Aorta (tissue), 5 donors: ENCODE data around the gene TMEM132D. TPM values are rescaled to one million over a fixed set of nuclear protein-coding genes. Genes with fewer than 3 reads are reported as not detected.
"Not testable (repeated sequence)": the region's sequence is repeated elsewhere in the genome, so short reads cannot be mapped to it uniquely, and the experiment has no call there.

Experiments used
- ATAC-seq: fragments of 200-7000 bp; cut with Tn5 transposase; one replicate; pipeline ENCODE4 v1.9.1; 2022; ENCODE audit warnings: moderate library complexity; ENCODE audit not compliant: low FRiP score
- DNase-seq, 2 donors: peaks; one replicate each; pipeline ENCODE4 v3.0.0-alpha.2; 2020
- H3K27ac ChIP-seq, 2 donors: one replicate each; pipeline ENCODE4 v1.5.1; 2013; ENCODE audit warnings: low read length in 2 of 2, mild to moderate bottlenecking in 2 of 2, moderate library complexity in 2 of 2, control low read depth in 1 of 2, inconsistent platforms in 1 of 2, low read depth in 1 of 2
- H3K27me3 ChIP-seq, 2 donors: one replicate each; pipeline ENCODE4 v1.6.1; 2013; ENCODE audit warnings: control low read depth in 1 of 2, low read length in 1 of 2, mild to moderate bottlenecking in 1 of 2, moderate library complexity in 1 of 2; ENCODE audit not compliant: insufficient read depth in 2 of 2, control insufficient read depth in 1 of 2
- H3K36me3 ChIP-seq, 2 donors: one replicate each; pipeline ENCODE4 v1.6.1; 2013; ENCODE audit warnings: control low read depth in 1 of 2, low read length in 1 of 2, mild to moderate bottlenecking in 1 of 2; ENCODE audit not compliant: insufficient read depth in 2 of 2, control insufficient read depth in 1 of 2
- H3K4me1 ChIP-seq, 2 donors: one replicate each; pipeline ENCODE4 v1.6.1; 2013; ENCODE audit warnings: low read length in 2 of 2, control low read depth in 1 of 2, mild to moderate bottlenecking in 1 of 2, moderate library complexity in 1 of 2; ENCODE audit not compliant: insufficient read depth in 2 of 2, control insufficient read depth in 1 of 2
- H3K4me3 ChIP-seq, 2 donors: one replicate each; pipeline ENCODE4 v1.5.1; 2013; ENCODE audit warnings: low read length in 2 of 2, control low read depth in 1 of 2, mild to moderate bottlenecking in 1 of 2
- H3K9me3 ChIP-seq: one replicate; pipeline ENCODE4 v1.6.1; 2013; ENCODE audit warnings: mild to moderate bottlenecking, low read length; ENCODE audit not compliant: control insufficient read depth
- WGBS, 2 donors: extraction: QIAGEN DNeasy Blood & Tissue Kit; methylation state at CpG; one replicate each; pipeline ENCODE4 v1.1.7; 2013; 5-methylcytosine and 5-hydroxymethylcytosine counted together
- intact Hi-C, 2 donors: fragments of 100-400 bp; cut with DNase I; formaldehyde crosslinking; loops; one replicate each; pipeline versions ENCODE4 v1.14.2 to v1.15.0; 2022
- polyA plus RNA-seq, 2 donors: library from polyadenylated mRNA; stranded (reverse); fragments of 200-250 nt; gene quantifications; one replicate each; pipeline ENCODE4 v1.2.3, GENCODE V29; 2013
- total RNA-seq, 2 donors: library from RNA; stranded (reverse); fragmentation: NEBNext Ultra II Directional; extraction: Animal tissue kit (Norgen Biotek cat#: 25700); gene quantifications; one replicate each; pipeline ENCODE4 v1.2.1, GENCODE V29; 2021
- donor health status: healthy with polysubstance abuse.
- donor health status: Bipolar disorder and iron deficiency.
- donor health status: DM: no; HTN: no; CAD: no.
- donor health status: DM: no; HTN: no; CAD: no.
- donor health status: DM: yes; HTN: yes; CAD: no.

TMEM132D gene
- total and polyA plus RNA-seq, 4 donors, result not detected

DNA sequence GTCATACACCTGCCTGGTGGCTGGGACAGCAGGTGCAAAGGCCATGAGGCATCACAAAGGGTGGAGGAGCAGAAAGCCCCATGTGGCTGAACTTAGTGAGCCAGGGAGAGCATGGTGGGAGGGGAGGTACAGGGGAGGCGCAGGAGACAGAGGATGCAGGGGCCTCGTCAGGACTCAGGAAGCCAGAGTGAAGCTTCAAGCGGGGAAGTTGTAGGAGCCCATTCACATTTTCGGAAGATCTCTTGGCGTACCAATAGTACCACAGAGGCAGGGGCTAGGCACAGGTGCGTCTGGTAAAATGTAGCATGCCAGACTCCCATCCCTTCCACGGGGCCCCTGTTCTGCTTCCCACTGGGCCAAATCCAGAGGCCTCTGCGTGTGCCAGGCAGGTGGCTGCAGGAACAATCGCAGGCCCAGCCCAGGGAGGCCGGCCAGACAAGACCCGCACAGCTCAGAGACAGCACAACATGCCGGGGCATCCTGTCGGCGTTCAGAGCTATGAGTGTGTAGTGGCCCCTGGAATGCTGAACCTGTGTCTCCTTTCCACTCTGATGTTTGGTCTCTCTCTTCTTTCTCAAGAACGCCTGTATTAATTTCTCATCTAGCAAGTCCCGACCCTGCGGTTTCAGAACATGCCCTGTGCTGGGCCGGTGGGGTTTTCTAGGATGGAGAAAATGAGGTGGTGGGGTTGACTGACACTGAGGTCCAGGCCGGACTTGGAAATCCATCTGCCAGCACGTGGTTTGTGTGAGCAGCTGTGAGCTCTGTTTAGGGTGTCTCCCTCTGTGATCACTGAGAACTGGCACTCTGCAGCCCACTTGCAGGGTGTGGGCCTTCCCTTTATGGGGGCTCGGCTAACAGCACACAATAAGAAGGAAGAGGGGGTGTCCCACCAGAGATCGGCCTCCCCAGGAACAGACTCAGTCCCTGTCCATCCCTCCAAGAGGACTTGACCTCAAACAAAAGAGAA lies 5.5 kb upstream of the TMEM132D start:
- intact Hi-C loops, result no loop called here
- H3K4me3 ChIP-seq, result no peak overlapping the region
- H3K4me1 ChIP-seq, result no peaks in the 10 kb centered on the region
- no peaks in the 10 kb centered on the region for H3K27me3 ChIP-seq
- no peak overlapping the region for H3K27ac ChIP-seq
- 77 to 78% methylated on average over 22 of the region's 22 CpGs for WGBS, 2 donors
- DNase-seq (no peak), ATAC-seq (peak; percentile 39)
- no peaks in the 10 kb centered on the region for H3K9me3 ChIP-seq
- no peaks in the 10 kb centered on the region for H3K36me3 ChIP-seq

DNA sequence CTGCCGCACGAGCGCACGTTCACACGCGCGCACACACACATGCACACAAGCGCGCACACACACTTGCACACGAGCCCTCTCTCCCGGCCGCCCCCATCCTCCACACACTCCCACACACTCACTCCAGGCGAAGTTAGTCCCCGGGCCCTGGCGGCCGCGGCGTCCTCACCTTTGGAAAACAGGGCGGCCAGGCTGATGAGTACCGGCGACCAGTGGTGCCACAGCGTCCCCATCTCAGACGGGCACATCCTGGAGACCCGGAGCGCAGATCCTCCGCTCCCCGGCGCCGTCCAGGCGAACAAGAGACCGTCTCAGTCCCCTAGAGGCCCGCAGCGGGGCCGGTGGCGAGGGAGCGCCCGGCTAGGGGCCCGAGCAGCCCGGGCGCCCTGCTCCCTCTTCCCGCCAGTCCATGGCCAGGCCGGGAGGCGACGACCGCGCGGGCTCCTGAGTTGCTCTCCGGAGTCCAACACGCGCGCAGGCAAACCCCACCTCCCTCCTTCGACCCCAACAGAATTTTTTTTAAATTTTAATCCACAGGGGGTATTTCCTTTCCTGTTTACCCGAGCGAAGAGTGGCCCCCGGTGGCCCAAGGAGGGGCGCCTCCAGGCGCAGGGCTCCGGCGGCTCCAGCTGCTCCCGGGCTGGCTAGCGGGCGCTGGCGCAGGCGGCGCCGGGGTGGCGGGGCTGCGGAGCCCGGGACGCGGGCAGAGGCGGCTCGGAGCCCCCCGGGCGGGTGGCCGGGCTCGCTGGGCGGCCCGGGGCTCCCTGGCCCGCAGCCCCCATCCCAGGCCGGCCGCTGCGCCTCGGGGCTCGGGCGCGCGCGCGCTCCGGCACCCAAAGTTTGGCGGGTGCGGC lies 506 bp downstream of the TMEM132D start:
- intact Hi-C loops, result no loop called here
- H3K27me3 ChIP-seq, result no peaks in the 10 kb centered on the region

GRCh38 chr12:129902371-129903091 lies 1.3 kb downstream of the TMEM132D start:
- Histone ChIP-seq H3K27me3 (no peaks in the 10 kb centered on the region), H3K4me1 (no peaks in the 10 kb centered on the region), H3K36me3 (no peaks in the 10 kb centered on the region), H3K9me3 (no peaks in the 10 kb centered on the region), H3K4me3 (no peak overlapping the region), H3K27ac (no peak overlapping the region)
- intact Hi-C loops, result no loop called here
- 1 to 3% methylated on average over 19 of the region's 19 CpGs for WGBS, 2 donors
- no peak for ATAC-seq
- no peak for DNase-seq

More for the DNA sequence above, 506 bp downstream of the TMEM132D start:
- ATAC-seq (no peak), DNase-seq (no peak)
- WGBS, 2 donors, result 1% methylated on average over 78 to 93 of the region's 93 CpGs
- H3K9me3 ChIP-seq, result no peaks in the 10 kb centered on the region
- H3K4me3 ChIP-seq, result no peak overlapping the region
- no peaks in the 10 kb centered on the region for H3K36me3 ChIP-seq
- H3K27ac ChIP-seq, result no peak overlapping the region
- no peaks in the 10 kb centered on the region for H3K4me1 ChIP-seq

DNA sequence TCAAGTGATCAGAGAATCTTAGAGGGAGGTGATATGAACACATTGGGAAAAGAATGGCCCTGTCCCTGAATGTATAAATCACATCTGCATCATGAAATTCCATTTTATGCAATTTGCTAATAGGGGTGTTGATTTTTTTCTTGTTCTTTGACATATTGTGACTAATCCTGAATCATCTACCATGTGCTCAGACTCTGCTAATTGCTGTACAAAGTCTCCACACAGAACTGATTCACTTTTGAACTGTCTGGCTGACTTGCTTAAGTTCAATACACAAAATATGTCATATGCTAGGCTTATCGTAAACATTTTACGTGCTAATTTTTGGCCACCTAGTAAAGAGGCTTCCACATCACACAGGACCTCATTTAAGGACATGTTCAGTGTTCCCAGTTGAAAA lies 2.6 kb downstream of the TMEM132D start:
- WGBS, 2 donors, result 79 to 80% methylated on average over 2 of the region's 2 CpGs
- H3K27me3 ChIP-seq, result no peaks in the 10 kb centered on the region
- no peaks in the 10 kb centered on the region for H3K4me1 ChIP-seq
- intact Hi-C loops, result no loop called here
- H3K9me3 ChIP-seq, result no peaks in the 10 kb centered on the region
- no peak overlapping the region for H3K4me3 ChIP-seq
- no peak for DNase-seq
- H3K27ac ChIP-seq, result no peak overlapping the region
- H3K36me3 ChIP-seq, result no peaks in the 10 kb centered on the region
- ATAC-seq, result no peak

DNA sequence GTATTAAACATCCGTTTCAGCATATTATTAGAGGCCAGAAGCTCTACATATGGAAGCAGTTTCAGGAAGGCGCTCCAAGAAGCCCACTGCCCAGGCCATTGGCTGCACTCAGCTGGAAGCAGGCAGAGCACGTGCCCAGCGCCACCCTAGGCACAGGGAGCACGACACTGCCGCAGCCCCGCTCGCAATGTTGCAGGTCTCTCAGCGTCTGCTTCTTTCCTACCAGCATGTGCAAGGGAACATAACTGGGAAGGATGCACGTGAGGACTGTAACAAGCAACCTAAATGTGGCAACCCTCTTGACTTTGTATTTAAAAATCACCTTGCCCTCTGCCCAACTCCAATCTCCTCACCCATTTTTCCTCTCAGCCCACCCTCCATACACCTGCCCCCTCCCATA lies 3.5 kb downstream of the TMEM132D start:
- Histone ChIP-seq H3K36me3 (no peaks in the 10 kb centered on the region), H3K4me1 (no peaks in the 10 kb centered on the region), H3K27ac (no peak overlapping the region), H3K9me3 (no peaks in the 10 kb centered on the region), H3K27me3 (no peaks in the 10 kb centered on the region), H3K4me3 (no peak overlapping the region)
- 78 to 83% methylated on average over 10 of the region's 10 CpGs for WGBS, 2 donors
- no peak for ATAC-seq
- no peak for DNase-seq
- intact Hi-C loops, result no loop called here

DNA sequence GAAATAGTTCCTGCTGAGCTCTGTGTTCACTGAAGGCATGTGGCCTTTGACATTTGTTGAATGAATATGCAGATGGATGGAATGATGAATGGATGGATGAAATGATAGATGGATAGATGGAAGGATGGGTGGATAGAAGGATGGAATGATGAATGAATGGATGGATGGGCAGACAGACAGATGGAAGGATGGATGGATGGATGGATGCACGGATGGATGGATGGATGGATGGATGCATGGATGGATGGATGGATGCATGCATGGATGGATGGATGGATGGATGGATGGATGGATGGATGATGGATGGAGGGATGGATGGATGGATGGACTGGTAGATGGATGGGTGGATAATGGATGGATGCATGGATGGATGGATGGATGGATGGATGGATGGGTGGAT lies 4.8 kb downstream of the TMEM132D start:
- intact Hi-C loops, H3K9me3 ChIP-seq, H3K4me3 ChIP-seq, DNase-seq, H3K4me1 ChIP-seq, H3K36me3 ChIP-seq, ATAC-seq, H3K27me3 ChIP-seq, H3K27ac ChIP-seq: not testable (repeated sequence)
- 70 to 74% methylated on average over 1 of the region's 1 CpG for WGBS, 2 donors

DNA sequence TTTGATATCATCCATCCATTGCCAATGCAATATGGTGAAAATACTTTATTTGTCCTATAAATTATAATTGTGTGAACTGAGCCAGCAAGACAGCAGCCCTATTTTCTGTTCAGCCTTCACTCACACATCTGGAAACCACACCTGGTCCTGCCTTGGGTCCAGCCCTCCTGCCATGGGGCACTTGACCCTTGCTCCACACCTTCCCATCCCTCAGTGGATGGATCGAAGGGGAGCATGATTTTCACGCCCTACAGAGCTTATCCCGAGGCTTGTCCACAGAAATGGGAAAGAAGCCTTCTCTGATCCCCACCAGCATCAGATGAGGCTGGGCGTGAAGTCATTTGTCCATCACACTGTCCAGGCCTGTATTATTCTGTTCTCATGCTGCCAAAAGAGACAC lies 10.1 kb downstream of the TMEM132D start:
- H3K27me3 ChIP-seq, result no peaks in the 10 kb centered on the region
- no peak overlapping the region for H3K4me3 ChIP-seq
- no peak for ATAC-seq
- no peaks in the 10 kb centered on the region for H3K9me3 ChIP-seq
- WGBS, 2 donors, result 76 to 89% methylated on average over 4 of the region's 4 CpGs
- H3K4me1 ChIP-seq, result no peaks in the 10 kb centered on the region
- intact Hi-C loops, result no loop called here
- H3K36me3 ChIP-seq, result no peaks in the 10 kb centered on the region
- DNase-seq, result no peak
- no peak overlapping the region for H3K27ac ChIP-seq

DNA sequence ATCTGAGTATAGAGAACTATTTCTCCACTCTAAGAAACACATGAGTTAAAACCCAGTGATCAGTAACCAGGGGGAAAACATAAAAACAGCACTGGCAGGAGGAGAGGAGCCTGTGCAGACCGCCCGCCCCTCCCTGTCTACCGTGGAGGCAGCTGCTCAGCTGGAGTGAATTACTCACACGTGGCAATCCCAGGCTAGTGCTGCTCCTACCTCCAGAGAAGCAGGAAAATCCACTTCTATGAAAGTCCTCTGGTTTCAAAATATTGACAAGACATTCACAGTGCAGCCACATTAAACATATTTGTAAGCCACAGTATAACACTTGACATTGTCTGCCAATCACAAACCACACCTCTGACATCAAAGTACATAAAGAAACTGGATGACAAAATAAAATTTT lies 16.7 kb downstream of the TMEM132D start:
- H3K36me3 ChIP-seq, result no peaks in the 10 kb centered on the region
- H3K4me3 ChIP-seq, result no peak overlapping the region
- ATAC-seq, result no peak
- intact Hi-C loops, result no loop called here
- H3K4me1 ChIP-seq, result no peaks in the 10 kb centered on the region
- 8% methylated on average over 4 of the region's 4 CpGs for WGBS, 2 donors
- no peaks in the 10 kb centered on the region for H3K27me3 ChIP-seq
- no peak overlapping the region for H3K27ac ChIP-seq
- DNase-seq, result no peak
- H3K9me3 ChIP-seq, result no peaks in the 10 kb centered on the region
